Measurements from ENCODE around the gene KIAA0825.

Gene KIAA0825

DNA sequence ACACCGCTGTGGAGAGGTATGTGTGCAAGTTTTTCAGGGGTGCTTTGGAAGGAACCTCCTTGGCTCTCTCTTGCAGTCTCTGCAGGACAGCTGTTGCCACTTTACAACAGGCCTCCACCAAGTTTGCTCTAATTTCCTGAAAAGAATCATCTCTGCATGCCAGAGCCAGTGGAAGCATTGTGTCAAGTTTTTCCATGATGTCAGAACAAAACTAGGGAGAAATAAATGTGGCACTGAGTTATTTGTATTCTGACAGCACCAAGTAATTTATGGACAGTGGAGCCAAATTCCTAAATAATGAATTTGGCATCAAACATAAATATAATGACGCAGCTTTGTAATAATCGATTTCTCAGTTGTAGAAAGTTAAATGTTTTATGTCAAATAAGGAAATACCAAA, 146.9 kb downstream of the KIAA0825 start:
- H3K27ac ChIP-seq: no peak overlapping the region
- TF ChIP-seq, protein P1, sequence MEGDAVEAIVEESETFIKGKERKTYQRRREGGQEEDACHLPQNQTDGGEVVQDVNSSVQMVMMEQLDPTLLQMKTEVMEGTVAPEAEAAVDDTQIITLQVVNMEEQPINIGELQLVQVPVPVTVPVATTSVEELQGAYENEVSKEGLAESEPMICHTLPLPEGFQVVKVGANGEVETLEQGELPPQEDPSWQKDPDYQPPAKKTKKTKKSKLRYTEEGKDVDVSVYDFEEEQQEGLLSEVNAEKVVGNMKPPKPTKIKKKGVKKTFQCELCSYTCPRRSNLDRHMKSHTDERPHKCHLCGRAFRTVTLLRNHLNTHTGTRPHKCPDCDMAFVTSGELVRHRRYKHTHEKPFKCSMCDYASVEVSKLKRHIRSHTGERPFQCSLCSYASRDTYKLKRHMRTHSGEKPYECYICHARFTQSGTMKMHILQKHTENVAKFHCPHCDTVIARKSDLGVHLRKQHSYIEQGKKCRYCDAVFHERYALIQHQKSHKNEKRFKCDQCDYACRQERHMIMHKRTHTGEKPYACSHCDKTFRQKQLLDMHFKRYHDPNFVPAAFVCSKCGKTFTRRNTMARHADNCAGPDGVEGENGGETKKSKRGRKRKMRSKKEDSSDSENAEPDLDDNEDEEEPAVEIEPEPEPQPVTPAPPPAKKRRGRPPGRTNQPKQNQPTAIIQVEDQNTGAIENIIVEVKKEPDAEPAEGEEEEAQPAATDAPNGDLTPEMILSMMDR (conservative IDR thresholded peaks at IDR 0.05; ENCODE audit: low read depth): no peak
- CTCF ChIA-PET: no interaction called here
- POLR2A ChIA-PET (ENCODE audit: low non-redundant PET): no interaction called here
- DNase-seq (ENCODE audit: low spot score): no peak

DNA sequence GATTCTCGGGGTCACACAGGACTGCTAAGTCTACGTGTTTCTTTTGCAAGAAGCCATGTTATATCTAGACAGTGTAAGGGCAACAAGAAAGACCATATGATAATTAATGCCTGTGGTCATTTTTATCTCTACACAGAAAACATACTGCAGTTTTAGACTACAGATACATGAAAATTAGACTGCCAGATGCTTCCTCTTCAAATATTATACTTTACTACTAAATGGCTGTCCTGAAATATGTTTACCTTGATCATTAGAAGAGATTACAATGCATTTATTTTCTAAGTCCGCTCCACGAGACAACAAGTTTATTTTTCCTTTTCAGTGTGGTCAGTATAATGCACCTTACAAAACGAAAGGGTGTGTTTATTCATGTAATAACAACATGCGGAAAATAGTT, 147.6 kb downstream of the KIAA0825 start:
- TF ChIP-seq, protein P1 (conservative IDR thresholded peaks at IDR 0.05; ENCODE audit: low read depth): no peak
- H3K27ac ChIP-seq: no peak overlapping the region
- no peak for DNase-seq (ENCODE audit: low spot score)
- POLR2A ChIA-PET (ENCODE audit: low non-redundant PET): no interaction called here
- CTCF ChIA-PET: interaction anchor here (0.7 kb wide), 1 partner anchor 105 kb away, joined by 4 read pairs; no protein-coding TSS in a partner anchor

DNA sequence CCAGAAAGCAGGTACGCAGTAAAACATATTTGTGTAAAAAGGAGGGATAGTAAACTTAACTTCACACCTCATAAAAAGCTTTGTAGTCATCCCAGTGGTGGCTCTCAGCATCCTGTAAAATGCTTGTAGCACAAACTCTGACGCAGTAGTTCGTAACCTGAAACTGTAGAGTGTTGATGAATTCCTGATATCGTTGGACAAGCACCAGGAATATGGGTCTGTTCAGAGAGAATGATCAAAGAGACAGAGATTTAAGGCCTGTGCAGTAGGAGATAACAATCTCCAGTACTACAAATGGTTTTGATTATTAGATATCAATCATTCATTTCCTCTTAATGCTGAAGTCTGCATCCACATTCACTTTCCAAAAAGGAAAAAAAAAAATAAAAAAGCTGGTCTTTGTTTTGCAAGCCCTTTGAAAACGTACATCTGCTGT, 148.5 kb downstream of the KIAA0825 start:
- no peak overlapping the region for H3K27ac ChIP-seq
- no peak for DNase-seq (ENCODE audit: low spot score)
- POLR2A ChIA-PET (ENCODE audit: low non-redundant PET): no interaction called here
- CTCF ChIA-PET: interaction anchor here (0.6 to 0.7 kb wide), 2 partner anchors 104 to 977 kb away, joined by 4 to 6 read pairs; no protein-coding TSS in a partner anchor
- TF ChIP-seq, protein P1 (conservative IDR thresholded peaks at IDR 0.05; ENCODE audit: low read depth): no peak

DNA sequence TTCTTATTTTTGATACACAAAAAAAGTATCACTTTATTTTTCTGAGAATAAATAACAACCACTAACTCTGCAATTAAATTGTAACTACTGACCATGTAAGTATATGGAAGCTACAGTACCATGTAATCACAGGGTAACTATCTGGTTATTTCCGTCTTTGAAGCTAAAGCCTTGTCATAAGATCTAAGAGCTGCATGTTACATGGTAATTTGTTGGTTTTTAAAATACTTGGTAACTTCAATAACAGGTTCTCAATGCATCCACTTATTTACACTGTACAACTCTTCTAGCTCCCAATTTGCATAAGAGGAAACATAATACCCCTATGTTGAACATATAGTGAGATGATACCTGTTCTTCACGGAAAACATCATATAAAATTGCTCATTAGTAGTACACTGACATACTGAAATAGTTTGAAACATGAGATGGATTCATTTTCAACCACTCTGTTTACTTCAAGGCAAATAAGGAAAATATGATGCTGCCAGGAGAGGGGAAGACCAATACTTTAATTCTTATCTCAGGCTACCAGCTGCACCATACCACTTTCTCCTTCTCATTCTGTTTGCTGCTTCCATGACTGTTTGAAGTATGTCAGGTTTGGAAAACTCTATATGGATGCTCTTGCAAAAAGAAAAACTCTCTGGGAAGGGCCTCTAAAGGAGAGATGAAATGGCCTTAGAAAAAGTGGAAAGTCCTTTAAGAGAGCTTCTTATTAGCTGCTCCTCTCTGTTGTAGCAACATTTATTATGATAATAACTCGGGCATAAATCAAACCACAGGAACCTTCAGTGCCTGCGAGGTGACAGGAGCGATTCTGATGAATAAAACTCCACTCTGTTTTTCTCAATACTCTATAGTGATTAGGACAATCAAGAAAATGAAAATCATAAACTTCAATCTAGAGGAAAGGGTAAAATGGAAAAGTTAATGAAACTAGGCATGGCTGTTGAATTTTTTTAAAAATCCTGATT, 150.2 kb downstream of the KIAA0825 start:
- TF ChIP-seq, protein P1 (conservative IDR thresholded peaks at IDR 0.05; ENCODE audit: low read depth): no peak
- CTCF ChIA-PET: interaction anchor here (0.7 kb wide), 1 partner anchor 55 kb away, joined by 3 read pairs; no protein-coding TSS in a partner anchor
- H3K27ac ChIP-seq: no peak overlapping the region
- DNase-seq (ENCODE audit: low spot score): no peak
- POLR2A ChIA-PET (ENCODE audit: low non-redundant PET): no interaction called here

GRCh38 chr5:94467346-94467953, 151.0 kb downstream of the KIAA0825 start:
- no peak for DNase-seq (ENCODE audit: low spot score)
- TF ChIP-seq, protein P1 (conservative IDR thresholded peaks at IDR 0.05; ENCODE audit: low read depth): no peak
- ChIA-PET CTCF (no interaction called here), POLR2A (ENCODE audit: low non-redundant PET) (no interaction called here)
- no peak overlapping the region for H3K27ac ChIP-seq

DNA sequence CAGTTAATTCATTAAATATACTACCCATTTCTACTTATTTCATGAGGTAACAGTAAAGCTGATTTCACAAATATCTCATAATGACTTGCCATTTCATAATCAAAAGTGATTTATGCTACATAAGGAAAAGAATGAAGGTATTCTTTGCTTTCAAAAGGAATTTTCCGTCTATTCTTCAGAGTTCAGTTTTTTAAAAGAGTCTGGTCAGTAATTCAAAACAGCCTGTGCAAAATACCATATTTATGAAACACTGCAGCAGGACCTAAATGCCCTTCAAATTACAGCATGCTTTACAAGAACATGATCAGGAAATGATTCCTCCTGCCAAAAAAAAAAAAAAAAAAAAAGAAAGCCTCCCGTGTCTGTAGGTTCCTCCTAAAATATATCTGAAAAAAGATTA, 154.7 kb downstream of the KIAA0825 start:
- TF ChIP-seq, protein P1 (conservative IDR thresholded peaks at IDR 0.05; ENCODE audit: low read depth): no peak
- no peak for DNase-seq (ENCODE audit: low spot score)
- ChIA-PET POLR2A (ENCODE audit: low non-redundant PET) (no interaction called here), CTCF (interaction anchor here (0.6 kb wide), 1 partner anchor 772 kb away, joined by 3 read pairs; no protein-coding TSS in a partner anchor)
- no peak overlapping the region for H3K27ac ChIP-seq

All from RWPE1 (cell line).